K562 (cell line): Measurements from ENCODE around the gene ZNF668. TPM values are rescaled to one million over a fixed set of nuclear protein-coding genes. Genes with fewer than 3 reads are reported as not detected.

Source experiments
- ATAC-seq: fragments of 200-7000 bp; cut with Tn5 transposase; 3 replicates; pipeline ENCODE4 v1.9.1; 2020; ENCODE audit warnings: moderate library complexity
- BruUV-seq: library from RNA; stranded (reverse); fragments of 400-500 nt; replicated peaks from 2 replicates; lab custom pipeline; 2021; lab: Mats Ljungman, UMichigan
- CTCF ChIA-PET: fragments of 300-600 bp; formaldehyde crosslinking; extraction: SDS; loops from one replicate; lab custom pipeline; 2021; ENCODE audit warnings: low intra/inter-chr PET ratio; lab: Yijun Ruan, JAX
- POLR2A ChIA-PET: fragments of 300-600, 350-650 bp; sonication (Branson Sonifier 250); formaldehyde crosslinking; extraction: SDS; loops from one replicate; lab custom pipeline; 2021; ENCODE audit warnings: antibody characterized with exemption, inconsistent platforms; lab: Yijun Ruan, JAX
- DNase-seq, 4 experiments: peaks; one replicate each; pipeline versions ENCODE4 v3.0.0 to v3.0.0-alpha.2; 2011 to 2018; ENCODE audit warnings: low spot score in 3 of 4, mixed read lengths in 3 of 4; ENCODE audit errors: extremely low read depth in 1 of 4
- FAIRE-seq: peaks from 2 replicates; lab custom pipeline; 2011; peaks lifted over from hg19 to GRCh38; lab: Jason Lieb, UNC
- H2AFZ ChIP-seq: 2 replicates; pipeline ENCODE4 v1.6.0; 2011; ENCODE audit warnings: low read depth, low read length, control low read depth, inconsistent platforms
- H3K27ac ChIP-seq: fragments of 200-600 bp; 3 replicates; pipeline ENCODE4 v1.8.0; 2011; ENCODE audit warnings: low read depth, mild to moderate bottlenecking, control low read depth, inconsistent platforms, low read length, moderate library complexity, mixed read lengths; ENCODE audit errors: extremely low read depth
- H3K27me3 ChIP-seq, 2 experiments: fragments of 300-600 bp in 1 of 2; 2 replicates in 1 of 2; 3 replicates in 1 of 2; pipeline versions ENCODE4 v1.6.0 to v1.8.0; 2011; ENCODE audit warnings: inconsistent platforms in 2 of 2, low read length in 2 of 2, mild to moderate bottlenecking in 1 of 2, mixed read lengths in 1 of 2, moderate library complexity in 1 of 2; ENCODE audit not compliant: control insufficient read depth in 2 of 2, insufficient read depth in 2 of 2
- H3K36me3 ChIP-seq: fragments of 300-600 bp; 3 replicates; pipeline ENCODE4 v1.8.0; 2011; ENCODE audit warnings: mild to moderate bottlenecking, low read length, inconsistent platforms; ENCODE audit not compliant: control insufficient read depth, insufficient read depth
- H3K4me1 ChIP-seq, 2 experiments: fragments of 200-600 bp in 1 of 2; replicated peaks in 1 of 2; 2 replicates in 1 of 2; 3 replicates in 1 of 2; pipeline versions ENCODE4 v1.5.1 to v1.8.0; 2011; ENCODE audit warnings: inconsistent platforms in 2 of 2, low read length in 2 of 2, mild to moderate bottlenecking in 1 of 2, mixed read lengths in 1 of 2, moderate library complexity in 1 of 2; ENCODE audit not compliant: control insufficient read depth in 2 of 2, insufficient read depth in 2 of 2
- H3K4me2 ChIP-seq: 2 replicates; pipeline ENCODE4 v1.6.1; 2011; ENCODE audit warnings: low read length, control low read depth, inconsistent platforms, mixed read lengths; ENCODE audit not compliant: insufficient read depth
- H3K4me3 ChIP-seq: fragments of 200-600 bp; sonication (generic), shearing (Covaris generic); 2 replicates; pipeline ENCODE4 v1.5.1; 2016; ENCODE audit warnings: control low read depth, inconsistent platforms
- H3K79me2 ChIP-seq: fragments of 200-600 bp; 3 replicates; pipeline ENCODE4 v1.8.0; 2011; ENCODE audit warnings: low read length, inconsistent platforms; ENCODE audit not compliant: control insufficient read depth, insufficient read depth
- H3K9ac ChIP-seq, 2 experiments: 2 replicates each; pipeline versions ENCODE4 v1.6.0 to v1.6.1; 2011; ENCODE audit warnings: low read depth in 2 of 2, low read length in 2 of 2, control low read depth in 1 of 2, inconsistent platforms in 1 of 2, mild to moderate bottlenecking in 1 of 2, mixed read lengths in 1 of 2; ENCODE audit not compliant: insufficient read depth in 1 of 2
- H3K9me1 ChIP-seq: one replicate; pipeline ENCODE4 v1.6.0; 2011; ENCODE audit warnings: inconsistent platforms, mild to moderate bottlenecking, low read length, moderate library complexity; ENCODE audit not compliant: control insufficient read depth, insufficient read depth
- H3K9me3 ChIP-seq: replicated peaks from 2 replicates; pipeline ENCODE4 v1.5.1; 2011; ENCODE audit warnings: low read depth, low read length, inconsistent platforms; ENCODE audit not compliant: control insufficient read depth, insufficient read depth
- H4K20me1 ChIP-seq: replicated peaks from 2 replicates; pipeline ENCODE4 v1.6.1; 2011; ENCODE audit warnings: low read length, inconsistent platforms, mixed read lengths; ENCODE audit not compliant: control insufficient read depth, insufficient read depth
- BACH1 ChIP-seq: fragments of 200-800 bp; sonication (Bioruptor generic); IDR thresholded peaks from 2 replicates; pipeline ENCODE4 v1.6.1; 2016; ENCODE audit warnings: missing genetic modification characterization, missing compliant biosample characterization
- CBFA2T3 ChIP-seq: fragments of 450-650 bp; IDR thresholded peaks from 2 replicates; pipeline ENCODE4 v1.6.1; 2017
- HNRNPK ChIP-seq: fragments of 200-400 bp; formaldehyde crosslinking; IDR thresholded peaks from one replicate; pipeline ENCODE4 v1.6.1; 2018; ENCODE audit warnings: mild to moderate bottlenecking, low read depth, low read length; ENCODE audit not compliant: poor library complexity, severe bottlenecking
- KAT2B ChIP-seq: IDR thresholded peaks from one replicate; pipeline ENCODE4 v1.6.1; 2012; ENCODE audit warnings: low read depth, mild to moderate bottlenecking, control low read depth, inconsistent platforms, low read length, moderate library complexity
- POLR2AphosphoS2 ChIP-seq: IDR thresholded peaks from 2 replicates; pipeline ENCODE4 v1.6.1; 2012; ENCODE audit warnings: low read length, improper control_type of control experiment
- ZNF316 ChIP-seq: fragments of 450-650 bp; IDR thresholded peaks from 2 replicates; pipeline ENCODE4 v1.6.1; 2016
- WGBS: fragments of 100-300 bp; shearing (Covaris generic); methylation state at CpG from one replicate; pipeline ENCODE4 v1.1.6; 2016; ENCODE audit warnings: low coverage, mixed read lengths; ENCODE audit not compliant: insufficient coverage; ENCODE audit errors: missing lambda C conversion rate; 5-methylcytosine and 5-hydroxymethylcytosine counted together
- in situ Hi-C: fragments of 300-500 bp; cut with MboI; formaldehyde crosslinking; loops from 4 replicates; pipeline ENCODE4 v1.15.0; 2018; ENCODE audit warnings: inconsistent platforms, mixed read lengths
- intact Hi-C: fragments of 100-400 bp; cut with micrococcal nuclease; formaldehyde crosslinking; loops from 2 replicates; pipeline ENCODE4 v1.14.2; 2022
- polyA plus RNA-seq, 8 experiments: library from polyadenylated mRNA; depleted of rRNA in 4 of 8; stranded (reverse) in 5 of 8; unstranded in 3 of 8; fragments of >200 nt; fragmentation: Nextera tagmentation in 2 of 8; fragmentation: Illumina TruSeq in 1 of 8; extraction: Ambion mirVana in 2 of 8; extraction: Trizol in 1 of 8; gene quantifications; 2 replicates each; pipeline versions ENCODE4 v1.2.1 to v1.2.3, GENCODE V29; 2011 to 2014; ENCODE audit warnings: inconsistent platforms in 1 of 8, missing spikeins in 1 of 8
- total RNA-seq, 7 experiments: library from RNA; depleted of rRNA in 6 of 7; stranded (reverse); fragments of >200 nt in 6 of 7; fragmentation: Illumina TruSeq in 2 of 7; extraction: Trizol in 2 of 7; gene quantifications; 2 replicates each; pipeline versions ENCODE4 v1.2.1 to v1.2.3, GENCODE V29; 2011 to 2021; ENCODE audit warnings: low replicate concordance in 1 of 7
- TF ChIP-seq, protein P1 (sequence below), 3 experiments: IDR thresholded peaks in 2 of 3; conservative IDR thresholded peaks in 1 of 3; 2 replicates each; pipeline ENCODE4 v1.5.1; 2011 to 2012; ENCODE audit warnings: low read length in 3 of 3, mild to moderate bottlenecking in 3 of 3, control low read depth in 2 of 3, improper control_type of control experiment in 1 of 3, inconsistent platforms in 1 of 3, low read depth in 1 of 3, mixed read lengths in 1 of 3, moderate library complexity in 1 of 3; ENCODE audit not compliant: insufficient read depth in 2 of 3
- TF ChIP-seq, protein P2 (sequence below): sonication (generic); formaldehyde crosslinking; IDR thresholded peaks from 2 replicates; pipeline ENCODE4 v1.8.0; 2022; ENCODE audit warnings: mild to moderate bottlenecking, missing genetic modification reagents, borderline replicate concordance

Gene ZNF668
- total and polyA plus RNA-seq, 9 of the 15 experiments (the other 6 are each of a cell fraction or from before 2014, with no cell fraction given): 0.04 to 15.3 (median 3.8) TPM; not detected in 1

DNA sequence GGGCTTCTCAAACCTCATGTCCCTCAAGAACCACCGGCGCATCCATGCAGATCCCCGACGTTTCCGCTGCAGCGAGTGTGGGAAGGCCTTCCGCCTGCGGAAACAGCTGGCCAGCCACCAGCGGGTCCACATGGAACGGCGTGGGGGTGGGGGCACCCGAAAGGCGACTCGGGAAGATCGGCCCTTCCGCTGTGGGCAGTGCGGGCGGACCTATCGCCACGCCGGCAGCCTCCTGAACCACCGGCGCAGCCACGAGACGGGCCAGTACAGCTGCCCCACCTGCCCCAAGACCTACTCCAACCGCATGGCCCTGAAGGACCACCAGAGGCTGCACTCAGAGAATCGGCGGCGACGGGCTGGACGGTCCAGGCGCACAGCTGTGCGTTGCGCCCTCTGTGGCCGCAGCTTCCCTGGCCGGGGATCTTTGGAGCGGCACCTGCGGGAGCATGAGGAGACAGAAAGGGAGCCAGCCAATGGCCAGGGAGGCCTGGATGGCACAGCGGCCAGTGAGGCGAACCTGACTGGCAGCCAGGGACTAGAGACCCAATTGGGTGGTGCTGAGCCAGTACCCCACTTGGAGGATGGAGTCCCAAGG is 6.1 kb upstream of the ZNF668 start (continued):
- TF ChIP-seq, protein P1, sequence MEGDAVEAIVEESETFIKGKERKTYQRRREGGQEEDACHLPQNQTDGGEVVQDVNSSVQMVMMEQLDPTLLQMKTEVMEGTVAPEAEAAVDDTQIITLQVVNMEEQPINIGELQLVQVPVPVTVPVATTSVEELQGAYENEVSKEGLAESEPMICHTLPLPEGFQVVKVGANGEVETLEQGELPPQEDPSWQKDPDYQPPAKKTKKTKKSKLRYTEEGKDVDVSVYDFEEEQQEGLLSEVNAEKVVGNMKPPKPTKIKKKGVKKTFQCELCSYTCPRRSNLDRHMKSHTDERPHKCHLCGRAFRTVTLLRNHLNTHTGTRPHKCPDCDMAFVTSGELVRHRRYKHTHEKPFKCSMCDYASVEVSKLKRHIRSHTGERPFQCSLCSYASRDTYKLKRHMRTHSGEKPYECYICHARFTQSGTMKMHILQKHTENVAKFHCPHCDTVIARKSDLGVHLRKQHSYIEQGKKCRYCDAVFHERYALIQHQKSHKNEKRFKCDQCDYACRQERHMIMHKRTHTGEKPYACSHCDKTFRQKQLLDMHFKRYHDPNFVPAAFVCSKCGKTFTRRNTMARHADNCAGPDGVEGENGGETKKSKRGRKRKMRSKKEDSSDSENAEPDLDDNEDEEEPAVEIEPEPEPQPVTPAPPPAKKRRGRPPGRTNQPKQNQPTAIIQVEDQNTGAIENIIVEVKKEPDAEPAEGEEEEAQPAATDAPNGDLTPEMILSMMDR (IDR thresholded peaks at IDR 0.05 in 2 of 3, conservative IDR thresholded peaks at IDR 0.05 in 1 of 3; ENCODE audit: insufficient read depth in 2 of 3, low read depth in 1 of 3, low read length in 3 of 3): peak in 1 of 3 experiments; percentile 37; a peak in 1 of 6 replicates
- TF ChIP-seq CBFA2T3 (no peak), ZNF316 (no peak), POLR2AphosphoS2 (no peak)
- TF ChIP-seq, all 486 proteins: peak for 5

DNA sequence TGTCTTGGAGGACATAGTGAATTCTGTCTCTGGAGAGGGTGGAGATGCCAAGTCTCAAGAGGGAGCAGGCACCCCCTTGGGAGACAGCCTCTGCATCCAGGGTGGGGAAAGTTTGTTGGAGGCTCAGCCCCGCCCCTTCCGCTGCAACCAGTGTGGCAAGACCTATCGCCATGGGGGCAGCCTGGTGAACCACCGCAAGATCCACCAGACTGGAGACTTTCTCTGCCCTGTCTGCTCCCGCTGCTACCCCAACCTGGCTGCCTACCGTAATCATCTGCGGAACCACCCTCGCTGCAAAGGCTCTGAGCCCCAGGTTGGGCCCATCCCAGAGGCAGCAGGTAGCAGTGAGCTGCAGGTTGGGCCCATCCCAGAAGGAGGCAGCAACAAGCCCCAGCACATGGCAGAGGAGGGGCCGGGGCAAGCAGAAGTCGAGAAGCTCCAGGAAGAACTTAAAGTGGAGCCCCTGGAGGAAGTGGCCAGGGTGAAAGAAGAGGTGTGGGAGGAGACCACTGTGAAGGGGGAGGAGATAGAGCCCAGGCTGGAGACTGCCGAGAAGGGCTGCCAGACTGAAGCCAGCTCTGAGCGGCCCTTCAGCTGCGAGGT is 5.4 kb upstream of the ZNF668 start:
- FAIRE-seq (no peak), ATAC-seq (no peak), DNase-seq (no peak)
- Histone ChIP-seq H3K9me3 (no peaks in the 10 kb centered on the region), H3K9ac (no peak overlapping the region; a peak in 1 of 4 replicates), H3K36me3 (peaks cover 80% of the 10 kb centered on the region), H2AFZ (no peak overlapping the region), H3K27ac (no peak overlapping the region), H3K79me2 (peaks cover 36% of the 10 kb centered on the region), H3K4me2 (no peak overlapping the region), H3K27me3 (no peaks in the 10 kb centered on the region), H3K9me1 (no peaks in the 10 kb centered on the region), H3K4me1 (peaks cover 4 to 74% of the 10 kb centered on the region in 2 experiments; a peak in 3 of 5 replicates), H3K4me3 (no peak overlapping the region), H4K20me1 (peaks cover 5% of the 10 kb centered on the region; the same call in 1 of the 2 replicates)
- in situ Hi-C loops (no loop called here), intact Hi-C loops (no loop called here)
- ChIA-PET POLR2A (interaction anchor here (0.6 to 1.8 kb wide), 4 partner anchors 8 to 101 kb away, joined by 3 to 6 read pairs (median 4); partner anchors contain the start of gene FUS), CTCF (no interaction called here)
- TF ChIP-seq BACH1 (tag) (no peak), HNRNPK (no peak), KAT2B (no peak)
- TF ChIP-seq, protein P2, sequence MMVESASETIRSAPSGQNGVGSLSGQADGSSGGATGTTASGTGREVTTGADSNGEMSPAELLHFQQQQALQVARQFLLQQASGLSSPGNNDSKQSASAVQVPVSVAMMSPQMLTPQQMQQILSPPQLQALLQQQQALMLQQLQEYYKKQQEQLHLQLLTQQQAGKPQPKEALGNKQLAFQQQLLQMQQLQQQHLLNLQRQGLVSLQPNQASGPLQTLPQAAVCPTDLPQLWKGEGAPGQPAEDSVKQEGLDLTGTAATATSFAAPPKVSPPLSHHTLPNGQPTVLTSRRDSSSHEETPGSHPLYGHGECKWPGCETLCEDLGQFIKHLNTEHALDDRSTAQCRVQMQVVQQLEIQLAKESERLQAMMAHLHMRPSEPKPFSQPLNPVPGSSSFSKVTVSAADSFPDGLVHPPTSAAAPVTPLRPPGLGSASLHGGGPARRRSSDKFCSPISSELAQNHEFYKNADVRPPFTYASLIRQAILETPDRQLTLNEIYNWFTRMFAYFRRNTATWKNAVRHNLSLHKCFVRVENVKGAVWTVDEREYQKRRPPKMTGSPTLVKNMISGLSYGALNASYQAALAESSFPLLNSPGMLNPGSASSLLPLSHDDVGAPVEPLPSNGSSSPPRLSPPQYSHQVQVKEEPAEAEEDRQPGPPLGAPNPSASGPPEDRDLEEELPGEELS: no peak
- no TSS peak for BruUV-seq
- 92% methylated on average over 9 of the region's 13 CpGs for WGBS
